ENCODE results near the gene SLC26A11.

DNA sequence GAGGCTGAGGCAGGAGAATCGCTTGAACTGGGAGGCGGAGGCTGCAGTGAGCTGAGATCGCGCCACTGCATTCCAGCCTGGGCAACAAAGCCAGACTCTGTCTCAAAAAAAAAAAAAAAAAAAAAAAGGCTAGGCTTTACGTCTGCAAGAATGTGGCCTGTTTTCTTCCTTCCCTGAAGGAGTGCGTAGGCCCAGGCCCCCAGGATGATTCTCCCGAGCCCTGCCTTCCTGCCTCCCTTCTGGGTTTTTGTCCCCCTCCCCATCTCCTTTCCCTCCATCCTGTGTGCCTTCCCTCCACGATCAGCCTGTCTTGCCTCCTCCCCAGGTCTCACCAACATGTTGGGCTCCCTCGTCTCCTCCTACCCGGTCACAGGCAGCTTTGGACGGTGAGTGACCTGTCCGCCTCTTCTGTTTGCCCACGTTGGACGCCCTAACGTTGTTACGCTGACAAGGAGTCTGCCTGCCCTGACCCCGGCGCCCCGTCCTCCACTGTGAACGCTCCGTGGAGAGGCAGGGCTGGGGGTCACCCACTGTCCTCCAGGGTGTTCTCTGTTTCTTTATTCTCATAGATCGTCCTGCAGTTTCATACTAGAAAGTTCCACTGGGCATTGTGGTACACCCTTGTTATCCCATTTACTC, 24.8 kb downstream of the SLC26A11 start:
- TF ChIP-seq, protein P1, sequence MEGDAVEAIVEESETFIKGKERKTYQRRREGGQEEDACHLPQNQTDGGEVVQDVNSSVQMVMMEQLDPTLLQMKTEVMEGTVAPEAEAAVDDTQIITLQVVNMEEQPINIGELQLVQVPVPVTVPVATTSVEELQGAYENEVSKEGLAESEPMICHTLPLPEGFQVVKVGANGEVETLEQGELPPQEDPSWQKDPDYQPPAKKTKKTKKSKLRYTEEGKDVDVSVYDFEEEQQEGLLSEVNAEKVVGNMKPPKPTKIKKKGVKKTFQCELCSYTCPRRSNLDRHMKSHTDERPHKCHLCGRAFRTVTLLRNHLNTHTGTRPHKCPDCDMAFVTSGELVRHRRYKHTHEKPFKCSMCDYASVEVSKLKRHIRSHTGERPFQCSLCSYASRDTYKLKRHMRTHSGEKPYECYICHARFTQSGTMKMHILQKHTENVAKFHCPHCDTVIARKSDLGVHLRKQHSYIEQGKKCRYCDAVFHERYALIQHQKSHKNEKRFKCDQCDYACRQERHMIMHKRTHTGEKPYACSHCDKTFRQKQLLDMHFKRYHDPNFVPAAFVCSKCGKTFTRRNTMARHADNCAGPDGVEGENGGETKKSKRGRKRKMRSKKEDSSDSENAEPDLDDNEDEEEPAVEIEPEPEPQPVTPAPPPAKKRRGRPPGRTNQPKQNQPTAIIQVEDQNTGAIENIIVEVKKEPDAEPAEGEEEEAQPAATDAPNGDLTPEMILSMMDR (IDR thresholded peaks at IDR 0.05; ENCODE audit: insufficient read depth, low read length, poor library complexity, severe bottlenecking) = no peak
- TF ChIP-seq EZH2phosphoT487 (conservative IDR thresholded peaks at IDR 0.05; ENCODE audit: low read length) = no peak
